HepG2 (cell line): Measurements from ENCODE around the gene TMEM167B. TPM values are rescaled to one million over a fixed set of nuclear protein-coding genes. Genes with fewer than 3 reads are reported as not detected.

Experiments used
- ATAC-seq: fragments of 200-7000 bp; cut with Tn5 transposase; 3 replicates; pipeline ENCODE4 v1.9.1; 2020; ENCODE audit warnings: mild to moderate bottlenecking, moderate library complexity
- BruUV-seq: library from RNA; stranded (reverse); fragments of 400-500 nt; replicated peaks from 2 replicates; lab custom pipeline; 2021; lab: Mats Ljungman, UMichigan
- CTCF ChIA-PET: fragments of 300-600 bp; formaldehyde crosslinking; extraction: SDS; loops from one replicate; lab custom pipeline; 2021; ENCODE audit warnings: low total read pairs, inconsistent platforms, low intra/inter-chr PET ratio; lab: Yijun Ruan, JAX
- POLR2A ChIA-PET: fragments of 350-600 bp; sonication (Branson Sonifier 250); formaldehyde crosslinking; loops from one replicate; lab custom pipeline; 2020; ENCODE audit warnings: antibody characterized with exemption, inconsistent platforms; lab: Yijun Ruan, JAX
- DNase-seq: peaks from one replicate; pipeline ENCODE4 v3.0.0-alpha.2; 2015; ENCODE audit warnings: low spot score
- FAIRE-seq: peaks from 3 replicates; lab custom pipeline; 2011; peaks lifted over from hg19 to GRCh38; lab: Jason Lieb, UNC
- H2AFZ ChIP-seq: one replicate; pipeline ENCODE4 v1.6.1; 2011; ENCODE audit warnings: low read length, inconsistent platforms
- H3K27ac ChIP-seq: fragments of 300-600 bp; 3 replicates; pipeline ENCODE4 v1.8.0; 2011; ENCODE audit warnings: mixed run types, mild to moderate bottlenecking, mixed read lengths, low read length, inconsistent platforms; ENCODE audit not compliant: insufficient read depth; ENCODE audit errors: extremely low read length
- H3K27me3 ChIP-seq, 2 experiments: fragments of 200-600 bp in 1 of 2; 2 replicates in 1 of 2; 3 replicates in 1 of 2; pipeline versions ENCODE4 v1.6.0 to v1.8.0; 2011; ENCODE audit warnings: low read length in 2 of 2, mild to moderate bottlenecking in 2 of 2, moderate library complexity in 2 of 2, inconsistent platforms in 1 of 2; ENCODE audit not compliant: insufficient read depth in 2 of 2, control insufficient read depth in 1 of 2
- H3K36me3 ChIP-seq, 2 experiments: fragments of 200-600 bp in 1 of 2; replicated peaks in 1 of 2; 2 replicates in 1 of 2; 3 replicates in 1 of 2; pipeline versions ENCODE4 v1.5.1 to v1.8.0; 2011; ENCODE audit warnings: low read length in 2 of 2, inconsistent platforms in 1 of 2; ENCODE audit not compliant: insufficient read depth in 2 of 2, control insufficient read depth in 1 of 2
- H3K4me1 ChIP-seq: 2 replicates; pipeline ENCODE4 v1.5.1; 2012; ENCODE audit warnings: low read length, inconsistent platforms; ENCODE audit not compliant: insufficient read depth
- H3K4me2 ChIP-seq: 2 replicates; pipeline ENCODE4 v1.6.0; 2011; ENCODE audit warnings: low read depth, low read length, inconsistent platforms
- H3K4me3 ChIP-seq, 3 experiments: fragments of 200-600 bp in 1 of 3; sonication (generic), shearing (Covaris generic) in 1 of 3; replicated peaks in 1 of 3; 2 replicates each; pipeline ENCODE4 v1.5.1; 2011 to 2016; ENCODE audit warnings: low read length in 3 of 3, inconsistent platforms in 2 of 3, low read depth in 2 of 3, mild to moderate bottlenecking in 2 of 3, control low read depth in 1 of 3, mixed read lengths in 1 of 3; ENCODE audit not compliant: insufficient read depth in 1 of 3
- H3K79me2 ChIP-seq: one replicate; pipeline ENCODE4 v1.6.1; 2011; ENCODE audit warnings: low read length, inconsistent platforms; ENCODE audit not compliant: insufficient read depth
- H3K9ac ChIP-seq: 2 replicates; pipeline ENCODE4 v1.6.0; 2011; ENCODE audit warnings: mild to moderate bottlenecking, low read depth, low read length, inconsistent platforms; ENCODE audit not compliant: insufficient read depth
- H3K9me3 ChIP-seq: 2 replicates; pipeline ENCODE4 v1.5.1; 2012; ENCODE audit warnings: mild to moderate bottlenecking, low read length
- H4K20me1 ChIP-seq: 2 replicates; pipeline ENCODE4 v1.6.0; 2011; ENCODE audit warnings: inconsistent platforms, mild to moderate bottlenecking, low read length, moderate library complexity; ENCODE audit not compliant: insufficient read depth
- ARNT2 ChIP-seq: sonication (generic); formaldehyde crosslinking; IDR thresholded peaks from 2 replicates; pipeline ENCODE4 v1.8.0; 2022; ENCODE audit warnings: mild to moderate bottlenecking, low read depth, missing genetic modification reagents, moderate library complexity
- CHCHD3 ChIP-seq: sonication (generic); formaldehyde crosslinking; IDR thresholded peaks from 2 replicates; pipeline ENCODE4 v1.8.0; 2022; ENCODE audit warnings: mild to moderate bottlenecking, missing genetic modification reagents, moderate library complexity
- E2F1 ChIP-seq: sonication (generic); formaldehyde crosslinking; IDR thresholded peaks from 2 replicates; pipeline ENCODE4 v1.5.0; 2020; ENCODE audit warnings: missing genetic modification reagents
- HNF4A ChIP-seq: sonication (generic); formaldehyde crosslinking; IDR thresholded peaks from 2 replicates; pipeline ENCODE4 v1.4.0; 2020; ENCODE audit warnings: missing genetic modification reagents
- JDP2 ChIP-seq: sonication (generic); formaldehyde crosslinking; IDR thresholded peaks from 2 replicates; pipeline ENCODE4 v1.8.1; 2022; ENCODE audit warnings: missing genetic modification reagents, borderline replicate concordance
- NFKB2 ChIP-seq: sonication (generic); formaldehyde crosslinking; IDR thresholded peaks from 2 replicates; pipeline ENCODE4 v1.4.0; 2020; ENCODE audit warnings: missing genetic modification reagents, borderline replicate concordance
- PRDM10 ChIP-seq: sonication (generic); formaldehyde crosslinking; IDR thresholded peaks from 2 replicates; pipeline ENCODE4 v1.4.0; 2020; ENCODE audit warnings: low read depth, missing genetic modification reagents
- ZNF24 ChIP-seq: fragments of 450-650 bp; IDR thresholded peaks from 2 replicates; pipeline ENCODE4 v1.6.1; 2017; ENCODE audit warnings: antibody characterized with exemption, mild to moderate bottlenecking
- ZNF33A ChIP-seq: sonication (generic); formaldehyde crosslinking; IDR thresholded peaks from 2 replicates; pipeline ENCODE4 v1.5.1; 2020; ENCODE audit warnings: missing genetic modification reagents, mild to moderate bottlenecking, moderate library complexity, borderline replicate concordance
- ZNF607 ChIP-seq: sonication (generic); formaldehyde crosslinking; IDR thresholded peaks from 2 replicates; pipeline ENCODE4 v1.5.1; 2020; ENCODE audit warnings: missing genetic modification reagents, mild to moderate bottlenecking, borderline replicate concordance
- ZNF776 ChIP-seq: sonication (generic); formaldehyde crosslinking; IDR thresholded peaks from 2 replicates; pipeline ENCODE4 v1.4.0; 2020; ENCODE audit warnings: mild to moderate bottlenecking, missing genetic modification reagents
- ZNF841 ChIP-seq: sonication (generic); formaldehyde crosslinking; IDR thresholded peaks from 2 replicates; pipeline ENCODE4 v1.8.1; 2023; ENCODE audit warnings: missing genetic modification reagents, borderline replicate concordance
- WGBS: methylation state at CpG from one replicate; pipeline ENCODE4 v1.1.6; 2017; ENCODE audit warnings: low lambda C conversion rate; 5-methylcytosine and 5-hydroxymethylcytosine counted together
- in situ Hi-C: cut with HindIII; loops from 2 replicates; pipeline ENCODE4 v1.10.0; 2017; ENCODE audit warnings: low pct_unique_long_range_greater_than_20kb; ENCODE audit not compliant: extremely low pct_ligation_motif_present
- intact Hi-C: fragments of 100-400 bp; cut with micrococcal nuclease; formaldehyde crosslinking; loops from one replicate; pipeline ENCODE4 v1.10.0; 2022; ENCODE audit not compliant: unreplicated experiment
- polyA plus RNA-seq, 8 experiments: library from polyadenylated mRNA; depleted of rRNA in 3 of 8; stranded (reverse) in 7 of 8; unstranded in 1 of 8; fragments of >200 nt; fragmentation: Illumina TruSeq in 4 of 8; extraction: Trizol in 4 of 8; gene quantifications; 2 replicates each; pipeline versions ENCODE4 v1.2.1 to v1.2.3, GENCODE V29; 2011 to 2016; ENCODE audit warnings: low read depth in 4 of 8, missing spikeins in 1 of 8, mixed read lengths in 1 of 8; ENCODE audit not compliant: insufficient read depth in 1 of 8
- total RNA-seq, 5 experiments: library from RNA; depleted of rRNA; stranded (reverse); fragments of >200 nt; fragmentation: Illumina TruSeq; extraction: Trizol; gene quantifications; 2 replicates each; pipeline ENCODE4 v1.2.3, GENCODE V29; 2016; ENCODE audit warnings: low read depth in 1 of 5
- TF ChIP-seq, protein P1 (sequence below): sonication (generic); formaldehyde crosslinking; IDR thresholded peaks from 2 replicates; pipeline ENCODE4 v1.4.0; 2020; ENCODE audit warnings: missing genetic modification reagents
- TF ChIP-seq, protein P2 (sequence below): sonication (generic); formaldehyde crosslinking; IDR thresholded peaks from 2 replicates; pipeline ENCODE4 v1.8.1; 2023; ENCODE audit warnings: mild to moderate bottlenecking, moderate library complexity, missing genetic modification reagents

The TMEM167B gene
- total and polyA plus RNA-seq, 2 of the 13 experiments (the other 11 are each of a cell fraction or from before 2014, with no cell fraction given), result 9.5 to 22.4 TPM

DNA sequence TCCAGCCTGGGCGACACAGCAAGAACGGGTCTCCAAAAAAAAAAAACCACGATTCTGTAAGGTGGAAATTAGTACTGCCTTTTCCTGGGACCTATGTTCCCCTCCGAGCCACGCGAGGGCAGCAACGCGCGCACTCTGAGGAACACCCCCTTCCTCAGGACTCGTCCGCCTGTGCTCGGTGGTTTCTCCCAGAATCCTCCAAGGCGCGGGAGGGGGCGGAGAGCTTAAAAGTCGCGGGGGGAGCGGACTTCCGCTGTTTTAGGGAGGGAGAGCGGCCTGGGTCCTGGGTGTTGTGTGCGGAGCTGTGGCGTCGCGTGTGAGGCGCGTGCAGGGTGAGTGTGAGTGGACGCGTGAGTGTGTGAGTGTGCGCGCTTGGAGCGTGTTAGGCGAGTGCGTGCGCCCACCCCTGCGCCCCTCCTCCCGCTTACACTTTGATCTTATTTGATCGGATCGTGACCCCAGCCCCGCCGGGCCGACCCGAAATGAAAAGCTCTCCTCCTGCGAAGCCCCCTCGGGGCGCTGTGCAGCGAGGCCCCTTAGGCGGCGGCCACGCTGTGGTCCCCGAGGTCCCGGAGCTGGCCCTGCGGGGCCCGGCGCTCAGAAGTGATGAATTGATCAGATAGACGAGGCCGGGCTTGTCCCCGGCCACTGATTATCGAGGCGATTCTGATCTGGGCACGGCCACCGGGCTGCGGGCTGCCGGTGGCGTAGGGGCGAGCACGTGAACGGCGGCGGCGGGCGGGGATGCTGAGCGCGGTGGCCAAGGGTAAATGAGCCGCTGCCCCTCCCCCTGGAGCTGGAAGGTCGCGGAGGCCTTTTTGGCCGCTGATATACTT, 9.6 kb downstream of the TMEM167B start:
- no peaks in the 10 kb centered on the region for H3K9me3 ChIP-seq
- no peaks in the 10 kb centered on the region for H4K20me1 ChIP-seq
- peaks cover 14% of the 10 kb centered on the region for H3K79me2 ChIP-seq
- FAIRE-seq (peak; percentile 97), DNase-seq (peak; percentile 94), ATAC-seq (peak; percentile 91)
- peaks cover 15% of the 10 kb centered on the region; the same call in 1 of the 2 replicates for H3K4me1 ChIP-seq
- no peak overlapping the region for H2AFZ ChIP-seq
- ChIA-PET POLR2A (interaction anchor here (0.7 to 3.0 kb wide), 36 partner anchors 10 to 1239 kb away, joined by 3 to 117 read pairs (median 4); partner anchors contain the start of genes PRPF38B, RBM15, SARS1 and SORT1), CTCF (interaction anchor here (1.6 to 2.1 kb wide), 3 partner anchors 10 to 164 kb away, joined by 5 to 15 read pairs (median 7); partner anchors contain the start of gene TMEM167B)
- no peaks in the 10 kb centered on the region for H3K27me3 ChIP-seq
- peak overlapping the region; percentile 77 for H3K4me2 ChIP-seq
- H3K27ac ChIP-seq, result peak overlapping the region; percentile 86
- H3K9ac ChIP-seq, result peak overlapping the region; percentile 91
- peak overlapping the region; percentile 75 to 90 (median 85) for H3K4me3 ChIP-seq
- TSS peak; percentile 85 for BruUV-seq
- in situ Hi-C loops (no loop called here), intact Hi-C loops (loop anchor here (1.0 to 10.0 kb wide), 2 partner anchors 10 to 295 kb away; partner anchors contain the start of genes SORT1 and TMEM167B)
- H3K36me3 ChIP-seq, result 0 out of 5 replicates have a peak, but pooled peaks cover 0 to 4% of the 10 kb centered on the region in 2 experiments
- 0% methylated on average over 9 of the region's 77 CpGs for WGBS
- TF ChIP-seq, protein P1, sequence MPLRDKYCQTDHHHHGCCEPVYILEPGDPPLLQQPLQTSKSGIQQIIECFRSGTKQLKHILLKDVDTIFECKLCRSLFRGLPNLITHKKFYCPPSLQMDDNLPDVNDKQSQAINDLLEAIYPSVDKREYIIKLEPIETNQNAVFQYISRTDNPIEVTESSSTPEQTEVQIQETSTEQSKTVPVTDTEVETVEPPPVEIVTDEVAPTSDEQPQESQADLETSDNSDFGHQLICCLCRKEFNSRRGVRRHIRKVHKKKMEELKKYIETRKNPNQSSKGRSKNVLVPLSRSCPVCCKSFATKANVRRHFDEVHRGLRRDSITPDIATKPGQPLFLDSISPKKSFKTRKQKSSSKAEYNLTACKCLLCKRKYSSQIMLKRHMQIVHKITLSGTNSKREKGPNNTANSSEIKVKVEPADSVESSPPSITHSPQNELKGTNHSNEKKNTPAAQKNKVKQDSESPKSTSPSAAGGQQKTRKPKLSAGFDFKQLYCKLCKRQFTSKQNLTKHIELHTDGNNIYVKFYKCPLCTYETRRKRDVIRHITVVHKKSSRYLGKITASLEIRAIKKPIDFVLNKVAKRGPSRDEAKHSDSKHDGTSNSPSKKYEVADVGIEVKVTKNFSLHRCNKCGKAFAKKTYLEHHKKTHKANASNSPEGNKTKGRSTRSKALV (CRISPR knock-in tag), result peak; percentile 49; the same call in 1 of the 2 replicates
- TF ChIP-seq, protein P2, sequence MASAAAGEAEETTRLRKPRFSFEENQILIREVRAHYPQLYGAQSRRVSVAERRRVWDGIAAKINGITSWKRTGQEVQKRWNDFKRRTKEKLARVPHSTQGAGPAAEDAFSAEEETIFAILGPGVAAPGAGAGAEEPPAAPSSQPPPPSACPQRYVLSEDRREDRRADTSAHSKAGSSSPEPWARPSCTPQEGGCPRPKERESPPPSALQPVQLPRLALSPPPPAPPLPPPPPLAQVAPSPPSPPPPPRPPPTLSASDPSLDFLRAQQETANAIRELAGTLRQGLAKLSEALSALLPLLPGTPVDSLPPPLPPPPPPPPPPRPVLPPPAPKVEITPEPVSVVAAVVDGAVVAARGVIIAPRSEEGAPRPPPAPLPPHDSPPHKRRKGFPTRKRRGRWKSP (CRISPR knock-in tag), result peak; percentile 93
- no peak for TF ChIP-seq ZNF33A (CRISPR knock-in tag)
- TF ChIP-seq ZNF841, result peak; percentile 54
- peak; percentile 38; the same call in 1 of the 2 replicates for TF ChIP-seq HNF4A (CRISPR knock-in tag)
- TF ChIP-seq CHCHD3 (CRISPR knock-in tag), result peak; percentile 95
- peak; percentile 88; the same call in 1 of the 2 replicates for TF ChIP-seq NFKB2 (CRISPR knock-in tag)
- no peak; the same call in 1 of the 2 replicates for TF ChIP-seq E2F1 (CRISPR knock-in tag)
- TF ChIP-seq ARNT2 (CRISPR knock-in tag), result peak; percentile 96
- peak; percentile 95 for TF ChIP-seq PRDM10
- TF ChIP-seq ZNF24, result no peak
- TF ChIP-seq ZNF607 (CRISPR knock-in tag), result peak; percentile 74
- peak; percentile 95 for TF ChIP-seq ZNF776 (CRISPR knock-in tag)
- no peak for TF ChIP-seq JDP2 (CRISPR knock-in tag)
